Tongue (tissue), 2 donors: Measurements from ENCODE around the gene DMXL1. TPM values are rescaled to one million over a fixed set of nuclear protein-coding genes. Genes with fewer than 3 reads are reported as not detected.
"Not testable (repeated sequence)": the region's sequence is repeated elsewhere in the genome, so short reads cannot be mapped to it uniquely, and the experiment has no call there.

Experiments used
- DNase-seq: peaks from one replicate; pipeline ENCODE4 v3.0.0-alpha.2; 2015
- total RNA-seq: library from RNA; depleted of rRNA; stranded (reverse); fragments of >200 nt; gene quantifications from one replicate; pipeline ENCODE4 v1.2.3, GENCODE V29; 2014

Gene DMXL1
- total RNA-seq, 1 donor from 2014 or later: 91.3 TPM

DNA sequence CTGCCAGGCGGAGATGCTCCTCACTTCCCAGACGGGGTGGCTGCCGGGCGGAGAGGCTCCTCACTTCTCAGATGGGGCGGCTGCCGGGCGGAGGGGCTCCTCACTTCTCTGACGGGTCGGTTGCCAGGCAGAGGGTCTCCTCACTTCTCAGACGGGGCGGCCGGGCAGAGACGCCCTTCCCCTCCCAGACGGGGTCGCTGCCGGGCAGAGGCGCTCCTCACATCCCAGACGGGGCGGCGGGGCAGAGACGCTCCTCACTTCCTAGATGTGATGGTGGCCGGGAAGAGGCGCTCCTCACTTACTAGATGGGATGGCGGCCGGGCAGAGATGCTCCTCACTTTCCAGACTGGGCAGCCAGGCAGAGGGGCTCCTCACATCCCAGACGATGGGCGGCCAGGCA, 51.6 kb downstream of the DMXL1 start:
- not testable (repeated sequence) for DNase-seq

DNA sequence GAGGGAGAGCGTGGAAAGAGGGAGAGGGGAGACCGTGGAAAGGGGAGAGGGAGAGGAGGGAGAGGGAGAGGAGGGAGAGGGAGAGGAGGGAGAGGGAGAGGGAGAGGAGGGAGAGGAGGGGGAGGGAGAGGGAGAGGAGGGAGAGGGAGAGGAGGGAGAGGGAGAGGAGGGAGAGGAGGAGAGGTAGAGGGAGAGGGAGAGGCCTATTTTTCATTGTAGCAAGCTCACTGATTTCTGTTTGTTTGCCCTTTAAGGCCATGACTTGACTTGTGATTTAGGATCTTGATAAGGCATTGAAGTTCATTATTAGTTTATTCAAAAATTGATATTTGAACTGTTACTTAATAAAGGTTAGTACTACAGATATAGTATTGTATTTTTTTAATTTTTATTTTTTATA, 52.4 kb downstream of the DMXL1 start:
- no peak for DNase-seq

DNA sequence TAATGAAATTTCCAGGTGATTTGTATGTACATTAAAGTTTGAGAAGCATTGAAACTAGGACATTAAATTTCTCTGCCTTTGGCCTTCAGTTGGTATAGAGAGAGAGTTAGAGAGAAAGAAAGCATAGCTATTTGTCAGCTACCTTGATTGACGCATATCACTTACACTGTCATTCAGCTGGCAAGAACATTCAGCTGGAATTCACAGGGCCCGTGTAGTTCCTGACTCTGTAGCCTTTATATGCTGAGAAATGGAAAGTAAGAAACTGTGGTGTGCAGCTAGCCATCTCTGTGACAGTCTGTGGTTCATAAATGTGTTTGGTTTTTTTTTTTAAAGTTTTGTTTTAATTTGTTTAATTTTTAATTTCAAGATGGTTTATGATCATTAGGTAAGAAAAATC, 58.9 kb downstream of the DMXL1 start:
- no peak for DNase-seq

DNA sequence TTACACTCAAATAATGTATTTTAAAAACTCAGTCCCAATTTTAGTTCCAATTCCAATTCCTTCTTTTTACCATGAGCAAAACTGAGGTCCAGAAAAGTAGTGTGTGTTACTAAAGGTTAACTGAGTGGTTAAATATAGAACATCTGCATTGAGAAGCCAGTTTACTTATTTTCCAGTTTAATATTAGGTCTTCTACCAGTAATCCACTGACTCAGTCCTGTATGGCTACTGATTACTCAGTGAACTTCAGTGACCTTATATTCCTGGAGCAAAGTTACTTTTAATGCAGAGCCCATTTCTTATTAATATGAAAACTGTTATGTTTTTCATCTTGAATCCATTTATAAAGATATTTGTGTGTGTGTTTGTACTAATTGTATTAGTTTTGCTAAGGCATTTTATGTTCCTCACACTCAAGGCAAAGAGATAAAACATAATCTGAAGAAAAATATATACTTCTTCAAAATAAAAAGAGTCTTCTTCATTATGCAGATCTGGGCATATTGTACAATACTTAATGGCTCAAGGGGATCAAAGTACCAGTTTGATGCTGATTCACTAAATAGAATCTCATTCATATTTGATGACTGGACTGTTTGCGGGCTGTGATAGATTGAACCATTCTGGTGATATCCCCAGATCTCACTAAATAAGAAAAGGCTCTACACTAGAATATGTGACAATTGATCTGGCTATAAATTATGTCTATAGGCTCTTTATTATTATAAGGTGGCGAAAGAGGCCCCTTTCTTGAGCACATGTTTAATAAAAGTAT, 60.8 kb downstream of the DMXL1 start:
- DNase-seq: no peak

DNA sequence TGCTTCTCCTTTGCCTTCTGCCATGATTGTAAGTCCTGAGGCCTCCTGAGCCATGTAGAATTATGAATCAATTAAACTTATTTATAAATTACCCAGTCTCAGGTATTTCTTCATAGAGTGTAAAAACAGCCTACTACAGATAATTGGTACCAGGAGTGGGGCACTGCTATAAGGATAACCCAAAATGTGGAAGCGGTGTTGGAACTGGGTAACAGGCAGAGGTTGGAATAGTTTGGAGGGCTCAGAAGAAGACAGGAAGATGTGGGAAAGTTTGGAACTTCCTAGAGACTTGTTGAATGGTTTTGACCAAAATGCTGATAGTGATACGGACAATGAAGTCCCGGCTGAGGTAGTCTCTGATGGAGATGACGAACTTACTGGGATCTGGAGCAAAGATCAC, 64.9 kb downstream of the DMXL1 start:
- not testable (repeated sequence) for DNase-seq

DNA sequence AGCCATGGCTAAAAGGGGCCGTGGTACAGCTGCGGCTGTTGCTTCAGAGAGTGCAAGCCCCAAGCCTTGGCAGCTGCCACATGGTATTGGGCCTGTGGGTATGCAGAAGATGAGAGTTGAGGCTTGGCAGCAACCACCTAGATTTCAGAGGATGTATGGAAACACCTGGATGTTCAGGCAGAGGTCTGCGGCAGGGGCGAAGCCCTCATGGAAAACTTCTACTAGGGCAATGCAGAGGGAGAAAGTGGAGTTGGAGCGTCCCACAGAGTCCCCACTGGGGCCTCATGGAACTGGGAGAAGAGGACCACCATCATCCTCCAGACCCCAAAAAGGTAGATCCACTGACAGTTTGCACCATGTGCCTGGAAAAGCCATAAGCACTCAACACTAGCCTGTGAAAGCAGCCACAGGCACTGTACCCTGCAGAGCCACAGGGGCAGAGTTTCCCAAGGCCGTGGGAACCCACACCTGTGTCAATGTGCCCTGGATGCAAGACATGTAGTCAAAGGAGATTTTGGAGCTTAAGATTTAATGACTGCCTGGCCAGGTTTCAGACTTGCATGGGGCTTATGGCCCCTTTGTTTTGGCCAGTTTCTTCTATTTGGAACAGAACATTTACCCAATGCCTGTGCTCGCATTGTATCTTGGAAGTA, 65.9 kb downstream of the DMXL1 start:
- DNase-seq: no peak

DNA sequence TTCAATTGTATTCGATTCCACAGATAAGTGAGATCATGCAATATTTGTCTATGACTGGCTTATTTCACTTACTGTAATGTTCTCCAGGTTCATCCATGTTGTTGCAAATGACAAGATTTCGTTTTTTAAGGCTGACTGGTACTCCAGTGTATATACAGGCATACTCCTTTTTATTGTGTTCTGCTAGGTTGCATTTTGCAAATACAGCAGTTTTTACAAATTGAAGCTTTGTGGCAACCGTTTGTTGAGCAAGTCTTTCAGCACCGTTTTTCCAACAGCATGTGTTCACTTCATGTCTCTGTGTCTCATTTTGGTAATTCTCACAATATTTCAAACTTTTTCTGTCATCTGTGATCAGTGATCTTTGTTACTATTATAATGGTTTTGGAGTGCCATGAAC, 82.7 kb downstream of the DMXL1 start:
- no peak for DNase-seq

DNA sequence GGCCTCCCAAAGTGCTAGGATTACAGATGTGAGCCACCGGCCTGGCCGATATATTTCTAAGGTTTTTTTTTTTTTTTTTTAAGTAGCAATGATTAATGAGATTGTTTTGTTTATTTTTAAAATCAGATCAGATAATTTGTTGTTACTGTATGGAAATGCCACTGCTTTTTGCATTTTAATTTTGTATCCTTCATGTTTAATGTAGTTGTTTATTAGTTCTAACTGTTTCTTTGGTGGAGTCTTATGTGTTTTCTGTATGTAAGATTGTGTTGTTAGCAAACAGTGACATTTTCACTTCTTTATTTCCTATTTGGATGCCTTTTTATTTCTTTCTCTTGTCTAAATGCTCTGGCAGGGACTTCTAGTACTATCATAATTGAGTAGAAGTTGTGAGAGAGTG, 87.3 kb downstream of the DMXL1 start:
- DNase-seq: no peak

DNA sequence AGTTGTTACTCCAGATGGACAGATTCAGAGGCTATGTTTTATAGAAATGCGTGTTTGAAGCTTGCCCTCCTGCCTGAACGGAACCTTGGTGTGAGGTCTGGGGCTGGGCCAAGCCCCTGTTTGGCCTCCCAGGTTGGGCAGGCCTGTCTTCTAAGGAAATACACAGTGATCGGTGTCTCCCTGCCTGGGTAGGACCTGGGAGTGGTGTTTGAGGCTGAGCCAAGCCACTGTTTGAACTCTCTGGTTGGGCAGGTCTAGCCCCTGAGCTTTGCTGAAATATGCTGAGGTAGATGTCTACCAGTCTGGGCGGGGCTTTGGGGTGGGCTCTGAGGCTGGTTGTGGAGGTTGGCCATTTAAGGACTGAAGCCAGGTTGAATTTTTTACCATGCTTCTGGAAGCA, 90.5 kb downstream of the DMXL1 start:
- DNase-seq: no peak

DNA sequence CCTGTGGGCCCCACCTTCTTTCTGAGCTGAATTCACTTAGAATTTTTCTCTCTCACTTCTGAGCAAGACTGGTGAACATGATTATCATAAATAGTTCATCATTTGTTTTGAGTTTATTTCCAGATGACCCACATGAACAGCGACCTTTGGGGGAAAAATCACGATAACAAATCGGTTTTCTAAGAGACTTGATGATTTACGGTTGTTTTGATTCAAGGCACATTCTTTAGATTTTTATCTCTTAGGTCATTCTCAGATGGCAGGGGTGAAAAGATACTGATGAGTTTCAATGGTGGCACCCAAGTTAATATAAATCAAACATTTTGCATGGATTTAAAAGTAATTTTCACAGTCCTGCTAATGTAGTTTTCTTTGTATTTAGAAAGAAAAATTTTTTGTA, 95.1 kb downstream of the DMXL1 start:
- DNase-seq: no peak

DNA sequence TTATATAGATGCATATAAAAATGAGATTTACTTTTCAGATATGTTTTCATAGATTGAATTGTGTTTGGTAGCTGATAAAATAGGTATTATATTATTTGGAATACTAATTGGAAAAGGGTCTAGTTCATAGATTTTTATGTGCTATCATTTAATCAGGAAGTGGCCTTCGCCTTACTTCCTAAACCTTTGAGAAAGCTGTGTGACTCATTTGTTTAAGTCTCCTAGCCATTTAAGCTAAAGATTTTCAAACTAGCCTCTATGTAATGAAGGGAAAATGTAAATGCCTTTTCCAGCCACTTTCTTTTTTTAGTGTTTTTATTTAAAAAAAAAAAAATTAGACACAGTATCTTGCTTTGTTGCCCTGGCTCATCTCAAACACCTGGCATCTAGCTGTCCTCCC, 97.5 kb downstream of the DMXL1 start:
- DNase-seq: no peak

DNA sequence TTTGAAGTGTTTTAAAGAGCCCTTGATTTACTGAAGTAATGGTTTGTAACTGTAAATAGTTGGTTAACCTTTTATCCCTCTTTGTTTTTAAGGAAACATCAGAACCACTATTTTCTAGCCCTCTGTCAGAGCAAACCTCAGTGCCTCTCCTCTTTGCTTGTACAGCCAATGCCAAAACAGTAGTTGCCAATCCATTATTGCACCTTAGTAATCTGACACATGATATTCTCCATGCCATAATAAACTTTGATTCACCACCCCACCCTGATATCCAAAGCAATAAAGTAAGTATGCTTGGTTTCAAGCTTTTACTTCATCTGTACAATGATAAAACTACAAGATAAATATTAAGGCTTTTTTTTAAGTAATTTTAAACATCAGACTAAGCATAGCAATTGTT, 100.8 kb downstream of the DMXL1 start:
- no peak for DNase-seq

DNA sequence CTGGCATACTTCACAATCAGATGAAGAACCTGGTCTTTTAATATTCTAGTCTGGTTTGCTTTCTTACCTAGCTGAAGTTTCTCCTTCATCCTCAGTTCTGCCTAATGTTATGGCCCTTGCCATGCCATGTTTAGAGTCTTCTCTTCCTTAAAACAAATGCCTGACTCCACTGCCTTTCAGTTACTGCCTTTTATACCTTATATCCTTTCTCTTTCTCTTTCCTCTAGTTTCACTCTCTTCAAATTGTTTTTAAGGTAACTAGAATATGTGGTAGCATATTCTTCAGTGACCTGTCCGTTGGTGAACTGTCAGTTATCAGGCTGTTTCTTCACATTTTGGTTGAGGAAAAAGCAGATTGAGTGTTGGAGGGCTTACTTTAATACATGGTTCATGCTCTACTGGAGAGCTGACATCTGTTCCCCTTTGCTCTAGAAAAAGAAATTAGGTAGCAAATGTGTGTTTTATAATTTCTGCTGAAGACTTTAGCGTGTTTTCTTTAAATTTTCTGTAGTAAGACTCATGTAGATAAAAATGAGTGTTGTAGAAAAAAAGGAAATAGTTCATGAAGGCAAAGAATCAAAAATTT, 103.8 kb downstream of the DMXL1 start:
- DNase-seq: no peak

DNA sequence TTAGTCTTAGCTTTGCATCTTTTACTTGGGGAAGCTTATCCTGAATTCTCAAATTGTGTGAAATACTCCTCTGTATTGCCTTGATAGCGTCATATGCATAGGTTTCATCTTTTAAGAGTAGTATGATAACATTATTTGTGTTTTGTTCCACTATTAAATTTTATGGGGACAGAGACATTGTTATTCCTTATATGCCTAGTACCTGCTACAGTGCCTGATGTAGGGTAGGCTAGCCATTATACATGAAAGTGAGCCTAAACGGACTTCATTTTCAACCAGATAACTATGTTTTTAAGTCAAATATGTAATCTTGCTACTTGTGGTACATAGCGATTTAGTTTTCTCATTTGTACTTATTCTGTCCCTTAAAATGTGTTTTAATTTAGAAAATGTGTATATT, 105.9 kb downstream of the DMXL1 start:
- no peak for DNase-seq

DNA sequence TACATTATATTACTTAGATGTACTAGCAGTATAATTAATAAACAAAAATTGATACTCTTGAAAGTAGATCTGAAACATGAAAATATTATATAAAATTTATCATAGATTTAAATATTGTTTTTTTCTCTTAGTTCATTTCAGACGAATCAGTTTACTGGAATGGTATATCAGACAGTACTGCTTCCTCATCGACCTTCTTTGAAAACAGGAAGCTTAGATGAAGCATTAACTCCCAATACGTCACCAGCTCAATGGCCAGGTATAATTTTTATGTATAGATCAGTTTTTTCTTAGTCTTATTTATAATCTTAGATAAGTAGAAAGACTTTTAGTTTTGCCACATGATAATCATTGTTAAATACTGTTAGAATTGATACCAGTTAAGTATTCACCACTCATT, 106.3 kb downstream of the DMXL1 start:
- DNase-seq: no peak

DNA sequence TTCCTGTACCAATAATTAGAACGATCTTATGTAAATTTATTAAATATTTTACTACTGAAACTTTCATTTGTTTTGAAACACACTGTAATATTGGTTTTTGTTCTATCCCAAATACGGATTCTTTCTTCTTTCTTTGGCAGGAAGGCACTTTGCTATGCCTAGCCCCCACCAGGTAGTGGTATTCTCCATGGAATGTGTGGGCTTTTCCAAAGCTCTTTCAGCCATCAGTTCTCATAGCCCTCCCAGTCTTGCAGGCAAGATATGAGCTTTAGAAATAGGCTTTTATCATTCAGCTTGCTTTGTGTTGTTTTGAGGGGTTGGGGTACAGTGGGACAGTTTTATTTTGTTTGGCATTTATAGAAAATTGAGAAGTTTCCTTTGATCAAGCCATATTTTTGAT, 107.5 kb downstream of the DMXL1 start:
- no peak for DNase-seq

DNA sequence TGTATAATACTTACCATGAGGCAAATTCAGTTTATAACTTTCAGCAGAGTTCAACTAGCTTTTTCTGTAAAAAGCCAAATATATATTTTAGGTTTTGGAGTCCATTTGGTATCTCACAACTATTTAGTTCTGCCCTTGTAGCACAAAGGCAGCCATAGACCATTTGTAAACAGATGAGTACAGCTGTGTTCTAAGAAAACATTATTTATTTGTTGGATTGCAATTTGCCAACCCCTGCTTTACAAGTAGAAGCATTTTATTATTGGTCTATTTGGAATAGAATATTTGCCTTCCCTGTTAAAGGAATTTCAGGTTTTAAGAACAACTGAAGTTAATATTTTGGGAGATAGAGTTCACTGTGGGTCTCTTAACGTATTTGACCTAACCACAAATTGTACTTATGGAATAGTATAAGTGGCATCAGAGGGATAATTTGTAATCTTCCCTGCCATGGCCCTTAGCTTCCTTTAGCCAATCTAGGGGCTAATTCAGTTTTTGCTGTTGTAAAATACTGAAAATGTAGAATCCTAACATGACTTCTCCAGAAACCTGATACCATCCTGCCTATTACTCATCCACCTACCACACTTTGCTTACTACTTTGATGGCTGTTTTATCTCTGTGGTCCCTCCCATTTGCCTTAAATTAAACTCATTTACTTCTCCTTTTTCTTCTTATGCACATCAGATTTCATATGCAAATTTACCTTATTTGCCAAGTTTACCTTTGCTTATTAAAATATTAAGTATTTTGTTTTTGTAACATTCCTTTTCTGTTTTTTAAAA, 109.2 kb downstream of the DMXL1 start:
- DNase-seq: no peak

DNA sequence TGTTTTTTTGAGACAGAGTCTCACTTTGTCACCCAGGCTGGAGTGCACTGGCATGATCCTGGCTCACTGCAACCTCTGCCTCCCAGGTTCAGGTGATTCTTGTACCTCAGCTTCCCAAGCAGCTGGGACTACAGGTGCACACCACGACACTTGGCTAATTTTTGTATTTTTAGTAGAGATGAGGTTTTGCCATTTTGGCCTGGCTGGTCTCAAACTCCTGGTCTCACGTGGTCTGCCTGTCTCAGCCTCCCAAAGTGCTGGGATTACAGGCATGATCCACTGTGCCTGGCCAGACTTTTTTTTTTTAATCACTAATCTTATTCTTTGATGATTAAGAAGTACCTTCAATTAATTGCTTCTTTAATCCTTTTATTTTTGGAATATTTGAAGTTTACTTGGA, 114.6 kb downstream of the DMXL1 start:
- not testable (repeated sequence) for DNase-seq

DNA sequence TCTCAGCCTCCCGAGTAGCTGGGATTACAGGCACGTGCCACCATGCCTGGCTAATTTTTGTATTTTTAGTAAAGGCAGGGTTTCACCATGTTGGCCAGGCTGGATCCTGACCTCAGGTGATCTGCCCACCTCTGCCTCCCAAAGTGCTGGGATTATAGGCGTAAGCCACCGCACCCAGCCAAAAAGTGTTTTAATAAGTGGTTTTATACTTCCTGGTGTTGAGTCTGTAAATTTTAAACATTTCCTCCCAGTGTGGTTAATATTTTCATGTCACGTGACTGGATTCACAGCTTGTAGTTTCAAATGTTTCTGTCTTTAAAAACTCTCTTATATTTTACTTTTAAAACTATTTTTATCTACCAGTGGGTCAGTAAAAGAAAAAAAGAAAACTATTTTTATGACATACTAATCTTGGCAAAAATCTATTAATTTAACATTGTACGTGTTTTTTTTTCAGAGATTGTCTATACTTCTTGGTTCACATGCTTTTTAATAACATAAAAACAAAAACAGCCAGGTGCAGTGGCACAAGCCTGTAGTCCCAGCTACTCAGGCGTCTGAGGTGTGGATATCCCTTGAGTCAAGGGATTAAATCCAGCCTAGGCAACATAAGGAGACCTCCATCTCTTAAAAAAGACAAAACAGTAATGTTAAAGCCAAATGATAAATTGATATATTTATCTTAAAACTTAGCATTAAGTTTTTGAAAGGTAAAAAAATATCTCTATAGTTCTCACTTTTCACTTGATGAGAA, 117.1 kb downstream of the DMXL1 start:
- DNase-seq: no peak

DNA sequence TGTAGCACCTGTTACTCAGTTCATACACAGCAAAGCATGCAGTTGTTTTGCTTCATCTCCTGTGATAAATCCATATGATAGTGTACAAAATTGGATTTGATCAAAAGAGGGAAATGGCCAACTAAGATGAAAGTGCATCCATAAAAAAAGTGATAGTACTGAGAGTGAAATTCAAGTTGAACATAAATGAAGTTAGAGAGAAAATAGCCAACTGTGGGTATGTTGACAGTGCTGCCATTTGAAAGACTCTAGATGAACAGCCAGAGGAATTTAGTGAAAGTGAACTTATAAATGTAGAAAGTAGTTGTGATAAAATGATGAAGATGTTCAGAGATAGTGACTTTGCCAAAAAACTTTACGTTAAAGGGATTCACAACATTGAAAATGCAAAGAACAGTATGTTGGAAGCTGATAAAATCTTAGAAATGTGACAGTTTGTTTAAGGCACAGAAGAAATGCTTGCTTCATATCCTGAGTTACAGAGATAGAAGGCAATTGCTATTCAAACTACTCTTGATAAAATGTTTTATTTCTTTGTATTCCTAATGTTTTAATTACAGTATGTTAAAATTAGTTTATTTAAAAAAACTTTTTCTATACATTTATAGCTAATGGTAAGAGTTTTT, 119.7 kb downstream of the DMXL1 start:
- no peak for DNase-seq

DNA sequence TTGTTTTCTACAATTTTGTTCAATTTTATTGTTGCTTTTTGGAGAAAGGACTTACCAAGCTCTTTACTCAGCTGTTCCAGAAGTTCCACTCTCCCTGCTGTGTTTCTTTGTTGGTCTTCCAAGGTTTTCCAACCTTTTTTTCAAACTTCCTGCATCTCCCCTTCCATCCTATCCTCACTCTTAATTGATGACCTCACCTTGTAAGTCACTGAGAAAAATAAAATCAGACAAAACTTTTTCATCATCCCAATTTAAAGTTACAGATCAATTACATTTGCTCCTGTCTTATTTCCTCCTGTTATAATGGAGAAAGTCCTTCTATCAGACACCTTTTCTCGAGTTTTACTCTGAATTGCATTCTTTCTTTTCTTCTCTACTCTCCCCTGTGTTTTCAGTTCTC, 121.1 kb downstream of the DMXL1 start:
- no peak for DNase-seq

DNA sequence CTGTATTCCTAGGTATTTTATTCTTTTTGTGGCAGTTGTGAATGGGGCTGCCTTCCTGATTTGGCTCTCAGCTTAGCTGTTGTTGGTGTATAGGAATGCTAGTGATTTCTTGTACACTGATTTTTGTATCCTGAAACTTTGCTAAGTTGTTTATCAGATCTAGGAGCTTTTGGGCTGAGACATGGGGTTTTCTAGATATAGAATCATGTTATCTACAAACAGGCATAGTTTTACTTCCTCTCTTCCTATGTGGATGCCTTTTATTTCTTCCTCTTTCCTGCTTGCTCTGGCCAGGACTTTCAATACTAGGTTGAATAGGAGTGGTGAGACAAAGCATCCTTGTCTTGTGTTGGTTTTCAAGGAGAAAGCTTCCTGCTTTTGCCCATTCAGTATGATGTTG, 129.9 kb downstream of the DMXL1 start:
- no peak for DNase-seq
